ENCODE results near the gene IGHMBP2.

- TF ChIP-seq CTCF (conservative IDR thresholded peaks at IDR 0.05; ENCODE audit: low read depth, low read length) (no peak), EZH2 (IDR thresholded peaks at IDR 0.05; ENCODE audit: borderline replicate concordance, low read depth, low read length, poor library complexity, severe bottlenecking) (no peak)
These were observed 42.9 kb downstream of the IGHMBP2 start for GRCh38 chr11:68946416-68947090.
